Keratinocyte (primary cell): Measurements from ENCODE around the gene CFI. TPM values are rescaled to one million over a fixed set of nuclear protein-coding genes. Genes with fewer than 3 reads are reported as not detected.

ENCODE experiments used
- DNase-seq: peaks from one replicate; pipeline ENCODE4 v3.0.0-alpha.2; 2011; ENCODE audit warnings: low read depth, missing footprints, low spot score
- FAIRE-seq: peaks from 2 replicates; lab custom pipeline; 2011; peaks lifted over from hg19 to GRCh38; lab: Jason Lieb, UNC
- H2AFZ ChIP-seq: 2 replicates; pipeline ENCODE4 v1.6.0; 2012; ENCODE audit warnings: low read length, control low read depth, inconsistent platforms; ENCODE audit not compliant: control insufficient read depth
- H3K27ac ChIP-seq: 2 replicates; pipeline ENCODE4 v1.5.1; 2011; ENCODE audit warnings: low read length; ENCODE audit not compliant: control insufficient read depth, insufficient read depth
- H3K27me3 ChIP-seq: 3 replicates; pipeline ENCODE4 v1.6.0; 2011; ENCODE audit warnings: low read length; ENCODE audit not compliant: control insufficient read depth, insufficient read depth; ENCODE audit errors: extremely low read depth
- H3K36me3 ChIP-seq, 2 experiments: 2 replicates in 1 of 2; 3 replicates in 1 of 2; pipeline ENCODE4 v1.5.1; 2011; ENCODE audit warnings: low read length in 2 of 2, mild to moderate bottlenecking in 1 of 2; ENCODE audit not compliant: control insufficient read depth in 2 of 2, insufficient read depth in 2 of 2; ENCODE audit errors: extremely low read depth in 1 of 2
- H3K4me1 ChIP-seq: 3 replicates; pipeline ENCODE4 v1.5.1; 2011; ENCODE audit warnings: low read length; ENCODE audit not compliant: control insufficient read depth, insufficient read depth; ENCODE audit errors: extremely low read depth
- H3K4me2 ChIP-seq: 3 replicates; pipeline ENCODE4 v1.6.0; 2011; ENCODE audit warnings: low read depth, low read length; ENCODE audit not compliant: control insufficient read depth, insufficient read depth; ENCODE audit errors: extremely low read depth
- H3K4me3 ChIP-seq, 3 experiments: fragments of 200-600 bp in 1 of 3; sonication (generic) in 1 of 3; 2 replicates in 2 of 3; 3 replicates in 1 of 3; pipeline ENCODE4 v1.5.1; 2011 to 2016; ENCODE audit warnings: low read length in 3 of 3, mild to moderate bottlenecking in 3 of 3, control low read depth in 2 of 3, inconsistent platforms in 1 of 3, low read depth in 1 of 3, mixed read lengths in 1 of 3, mixed run types in 1 of 3, moderate library complexity in 1 of 3; ENCODE audit not compliant: control insufficient read depth in 2 of 3, insufficient read depth in 2 of 3; ENCODE audit errors: extremely low read depth in 1 of 3
- H3K79me2 ChIP-seq: 2 replicates; pipeline ENCODE4 v1.6.0; 2012; ENCODE audit warnings: low read length; ENCODE audit not compliant: control insufficient read depth, insufficient read depth
- H3K9ac ChIP-seq: 3 replicates; pipeline ENCODE4 v1.6.0; 2011; ENCODE audit warnings: low read length; ENCODE audit not compliant: control insufficient read depth, insufficient read depth; ENCODE audit errors: extremely low read depth
- H3K9me1 ChIP-seq: 3 replicates; pipeline ENCODE4 v1.6.0; 2011; ENCODE audit warnings: low read length; ENCODE audit not compliant: control insufficient read depth, insufficient read depth; ENCODE audit errors: extremely low read depth
- H3K9me3 ChIP-seq: 2 replicates; pipeline ENCODE4 v1.5.1; 2012; ENCODE audit warnings: low read depth, low read length; ENCODE audit not compliant: control insufficient read depth
- H4K20me1 ChIP-seq: 3 replicates; pipeline ENCODE4 v1.6.0; 2011; ENCODE audit warnings: low read length; ENCODE audit not compliant: control insufficient read depth, insufficient read depth; ENCODE audit errors: extremely low read depth
- CTCF ChIP-seq, 3 experiments: IDR thresholded peaks in 1 of 3; conservative IDR thresholded peaks in 1 of 3; optimal IDR thresholded peaks in 1 of 3; 2 replicates in 2 of 3; 3 replicates in 1 of 3; pipeline versions ENCODE3 to v1.5.1; 2011; ENCODE audit warnings: low read length in 3 of 3, mild to moderate bottlenecking in 3 of 3, moderate library complexity in 2 of 3, control low read depth in 1 of 3, inconsistent platforms in 1 of 3; ENCODE audit not compliant: insufficient read depth in 2 of 3; ENCODE audit errors: extremely low read depth in 1 of 3
- EZH2 ChIP-seq: IDR thresholded peaks from one replicate; pipeline ENCODE4 v1.6.1; 2012; ENCODE audit warnings: inconsistent platforms, mild to moderate bottlenecking, low read length, moderate library complexity
- dilution Hi-C: fragments of 300-500 bp; cut with MboI; formaldehyde crosslinking; loops from one replicate; pipeline ENCODE4 v1.7.0; 2020; ENCODE audit warnings: low sequenced_read_pairs; ENCODE audit not compliant: extremely low pct_ligation_motif_present
- polyA plus RNA-seq, 5 experiments: library from polyadenylated mRNA; depleted of rRNA in 3 of 5; stranded (reverse) in 3 of 5; stranded (forward) in 1 of 5; unstranded in 1 of 5; fragments of >200 nt; gene quantifications; 1 replicate in 1 of 5; 2 replicates in 3 of 5; 3 replicates in 1 of 5; pipeline versions ENCODE4 v1.2.1 to v1.2.3, GENCODE V29; 2011 to 2012; ENCODE audit warnings: missing spikeins in 2 of 5, low read depth in 1 of 5, low replicate concordance in 1 of 5

The CFI gene
- polyA plus RNA-seq, 1 donor (not counting 4 experiments of a cell fraction or from before 2014, with no cell fraction given), result not detected

- dilution Hi-C loops, result no loop called here
- H3K79me2 ChIP-seq, result no peaks in the 10 kb centered on the region
- no peaks in the 10 kb centered on the region for H4K20me1 ChIP-seq
- no peaks in the 10 kb centered on the region for H3K4me1 ChIP-seq
- H3K27me3 ChIP-seq, result no peaks in the 10 kb centered on the region
- DNase-seq (no peak), FAIRE-seq (no peak)
- TF ChIP-seq EZH2, result no peak
- TF ChIP-seq CTCF (optimal IDR thresholded peaks at IDR 0.05 in 1 of 3, IDR thresholded peaks at IDR 0.05 in 1 of 3, conservative IDR thresholded peaks at IDR 0.05 in 1 of 3; ENCODE audit: extremely low read depth in 1 of 3, insufficient read depth in 2 of 3, low read length in 3 of 3), result no peak
- H3K4me2 ChIP-seq, result no peak overlapping the region
- H3K27ac ChIP-seq, result no peak overlapping the region
- H3K36me3 ChIP-seq, result no peaks in the 10 kb centered on the region
- no peak overlapping the region for H3K4me3 ChIP-seq
- no peak overlapping the region for H2AFZ ChIP-seq
- H3K9ac ChIP-seq, result no peak overlapping the region
- H3K9me3 ChIP-seq, result no peaks in the 10 kb centered on the region
- no peaks in the 10 kb centered on the region for H3K9me1 ChIP-seq
Measured at GRCh38 chr4:109750652-109751244, 51.1 kb downstream of the CFI start.

GRCh38 chr4:109749388-109750082 is 52.3 kb downstream of the CFI start:
- FAIRE-seq, result no peak
- DNase-seq, result no peak
- H3K4me2 ChIP-seq, result no peak overlapping the region
- no peak overlapping the region for H2AFZ ChIP-seq
- H3K4me1 ChIP-seq, result no peaks in the 10 kb centered on the region
- no peak for TF ChIP-seq EZH2
- no peak for TF ChIP-seq CTCF (optimal IDR thresholded peaks at IDR 0.05 in 1 of 3, IDR thresholded peaks at IDR 0.05 in 1 of 3, conservative IDR thresholded peaks at IDR 0.05 in 1 of 3; ENCODE audit: extremely low read depth in 1 of 3, insufficient read depth in 2 of 3, low read length in 3 of 3)
- H3K4me3 ChIP-seq, result no peak overlapping the region
- H3K9ac ChIP-seq, result no peak overlapping the region
- H3K9me1 ChIP-seq, result no peaks in the 10 kb centered on the region
- H4K20me1 ChIP-seq, result no peaks in the 10 kb centered on the region
- no peak overlapping the region for H3K27ac ChIP-seq
- no peaks in the 10 kb centered on the region for H3K9me3 ChIP-seq
- no peaks in the 10 kb centered on the region for H3K79me2 ChIP-seq
- no peaks in the 10 kb centered on the region for H3K36me3 ChIP-seq
- peaks cover 5% of the 10 kb centered on the region for H3K27me3 ChIP-seq
- dilution Hi-C loops, result no loop called here
